Right lobe of liver (tissue), 6 donors: ENCODE measurements around the gene SETX. TPM values are rescaled to one million over a fixed set of nuclear protein-coding genes. Genes with fewer than 3 reads are reported as not detected.
A peak's percentile ranks its signal among the peaks of the same experiment; 100 is the strongest.

Experiments
- ATAC-seq, 4 donors: fragments of 200-7000 bp; cut with Tn5 transposase; one replicate each; pipeline ENCODE4 v1.9.1; 2020; ENCODE audit warnings: mild to moderate bottlenecking in 4 of 4, moderate library complexity in 4 of 4
- DNase-seq, 3 donors: peaks; one replicate each; pipeline ENCODE4 v3.0.0-alpha.2; 2020
- H3K27ac ChIP-seq, 3 donors: fragments of 200-600 bp; one replicate each; pipeline ENCODE4 v1.8.0; 2022
- H3K27me3 ChIP-seq, 2 donors: fragments of 200-600 bp; one replicate each; pipeline ENCODE4 v1.8.0; 2022
- H3K36me3 ChIP-seq, 4 donors: fragments of 200-600 bp; sonication (generic) in 1 of 4; one replicate each; pipeline versions ENCODE4 v1.5.1 to v1.8.0; 2017 to 2022; ENCODE audit warnings: control low read depth in 1 of 4
- H3K4me1 ChIP-seq, 4 donors: fragments of 200-600 bp; sonication (generic) in 1 of 4; one replicate each; pipeline versions ENCODE4 v1.5.1 to v1.8.0; 2017 to 2022; ENCODE audit warnings: control low read depth in 1 of 4
- H3K4me3 ChIP-seq, 3 donors: fragments of 200-600 bp; one replicate each; pipeline ENCODE4 v1.8.0; 2022
- H3K9me3 ChIP-seq, 4 donors: fragments of 200-600 bp; sonication (generic) in 1 of 4; one replicate each; pipeline versions ENCODE4 v1.5.1 to v1.8.0; 2017 to 2022; ENCODE audit warnings: control low read depth in 1 of 4
- POLR2A ChIP-seq: fragments of 450-650 bp; IDR thresholded peaks from one replicate; pipeline ENCODE4 v1.6.1; 2017; ENCODE audit warnings: antibody characterized with exemption, mild to moderate bottlenecking
- WGBS: methylation state at CpG from one replicate; pipeline ENCODE4 v1.1.6; 2018; ENCODE audit warnings: low coverage, low lambda C conversion rate; ENCODE audit not compliant: insufficient coverage; ENCODE audit errors: missing lambda C conversion rate; 5-methylcytosine and 5-hydroxymethylcytosine counted together
- intact Hi-C, 2 donors: fragments of 100-400 bp; cut with DNase I; formaldehyde crosslinking; loops; one replicate each; pipeline versions ENCODE4 v1.11.2 to v1.14.1; 2022
- long read RNA-seq: library from polyadenylated mRNA; unstranded; transcript quantifications from one replicate; pipeline ENCODE4 v2.0.0, GENCODE V29; 2019
- total RNA-seq, 6 experiments: library from RNA; depleted of rRNA in 2 of 6; stranded (reverse); fragments of >200 nt in 2 of 6; fragmentation: NEBNext Ultra II Directional in 3 of 6; extraction: Animal tissue kit (Norgen Biotek cat#: 25700) in 3 of 6; gene quantifications; one replicate each; pipeline versions ENCODE4 v1.1.0 to v1.2.4, GENCODE V29; 2016 to 2023
- TF ChIP-seq, protein P1 (sequence below), 4 donors: fragments of 200-600 bp in 3 of 4; fragments of 450-650 bp in 1 of 4; IDR thresholded peaks; one replicate each; pipeline versions ENCODE4 v1.5.1 to v1.8.0; 2016 to 2022; ENCODE audit warnings: antibody characterized with exemption in 4 of 4, mild to moderate bottlenecking in 2 of 4
- donor health status: DM: no; HTN: yes; CAD: no.
- donor health status: DM: no; HTN: no; CAD: no.
- donor health status: DM: no; HTN: no; CAD: no.
- donor health status: DM: no; HTN: yes; CAD: no.
- donor health status: DM: no; HTN: yes; CAD: no.

Gene SETX, protein sequence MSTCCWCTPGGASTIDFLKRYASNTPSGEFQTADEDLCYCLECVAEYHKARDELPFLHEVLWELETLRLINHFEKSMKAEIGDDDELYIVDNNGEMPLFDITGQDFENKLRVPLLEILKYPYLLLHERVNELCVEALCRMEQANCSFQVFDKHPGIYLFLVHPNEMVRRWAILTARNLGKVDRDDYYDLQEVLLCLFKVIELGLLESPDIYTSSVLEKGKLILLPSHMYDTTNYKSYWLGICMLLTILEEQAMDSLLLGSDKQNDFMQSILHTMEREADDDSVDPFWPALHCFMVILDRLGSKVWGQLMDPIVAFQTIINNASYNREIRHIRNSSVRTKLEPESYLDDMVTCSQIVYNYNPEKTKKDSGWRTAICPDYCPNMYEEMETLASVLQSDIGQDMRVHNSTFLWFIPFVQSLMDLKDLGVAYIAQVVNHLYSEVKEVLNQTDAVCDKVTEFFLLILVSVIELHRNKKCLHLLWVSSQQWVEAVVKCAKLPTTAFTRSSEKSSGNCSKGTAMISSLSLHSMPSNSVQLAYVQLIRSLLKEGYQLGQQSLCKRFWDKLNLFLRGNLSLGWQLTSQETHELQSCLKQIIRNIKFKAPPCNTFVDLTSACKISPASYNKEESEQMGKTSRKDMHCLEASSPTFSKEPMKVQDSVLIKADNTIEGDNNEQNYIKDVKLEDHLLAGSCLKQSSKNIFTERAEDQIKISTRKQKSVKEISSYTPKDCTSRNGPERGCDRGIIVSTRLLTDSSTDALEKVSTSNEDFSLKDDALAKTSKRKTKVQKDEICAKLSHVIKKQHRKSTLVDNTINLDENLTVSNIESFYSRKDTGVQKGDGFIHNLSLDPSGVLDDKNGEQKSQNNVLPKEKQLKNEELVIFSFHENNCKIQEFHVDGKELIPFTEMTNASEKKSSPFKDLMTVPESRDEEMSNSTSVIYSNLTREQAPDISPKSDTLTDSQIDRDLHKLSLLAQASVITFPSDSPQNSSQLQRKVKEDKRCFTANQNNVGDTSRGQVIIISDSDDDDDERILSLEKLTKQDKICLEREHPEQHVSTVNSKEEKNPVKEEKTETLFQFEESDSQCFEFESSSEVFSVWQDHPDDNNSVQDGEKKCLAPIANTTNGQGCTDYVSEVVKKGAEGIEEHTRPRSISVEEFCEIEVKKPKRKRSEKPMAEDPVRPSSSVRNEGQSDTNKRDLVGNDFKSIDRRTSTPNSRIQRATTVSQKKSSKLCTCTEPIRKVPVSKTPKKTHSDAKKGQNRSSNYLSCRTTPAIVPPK (N-terminal part only)
- 10 to 100 TPM; 17.4 to 28.8 (median 25.0) TPM for total RNA-seq
- long read RNA-seq, partial matches to known transcripts = 2 of 2 reads
- long read RNA-seq, other reads (novel, unspliced or antisense) = 0 of 2 reads

DNA sequence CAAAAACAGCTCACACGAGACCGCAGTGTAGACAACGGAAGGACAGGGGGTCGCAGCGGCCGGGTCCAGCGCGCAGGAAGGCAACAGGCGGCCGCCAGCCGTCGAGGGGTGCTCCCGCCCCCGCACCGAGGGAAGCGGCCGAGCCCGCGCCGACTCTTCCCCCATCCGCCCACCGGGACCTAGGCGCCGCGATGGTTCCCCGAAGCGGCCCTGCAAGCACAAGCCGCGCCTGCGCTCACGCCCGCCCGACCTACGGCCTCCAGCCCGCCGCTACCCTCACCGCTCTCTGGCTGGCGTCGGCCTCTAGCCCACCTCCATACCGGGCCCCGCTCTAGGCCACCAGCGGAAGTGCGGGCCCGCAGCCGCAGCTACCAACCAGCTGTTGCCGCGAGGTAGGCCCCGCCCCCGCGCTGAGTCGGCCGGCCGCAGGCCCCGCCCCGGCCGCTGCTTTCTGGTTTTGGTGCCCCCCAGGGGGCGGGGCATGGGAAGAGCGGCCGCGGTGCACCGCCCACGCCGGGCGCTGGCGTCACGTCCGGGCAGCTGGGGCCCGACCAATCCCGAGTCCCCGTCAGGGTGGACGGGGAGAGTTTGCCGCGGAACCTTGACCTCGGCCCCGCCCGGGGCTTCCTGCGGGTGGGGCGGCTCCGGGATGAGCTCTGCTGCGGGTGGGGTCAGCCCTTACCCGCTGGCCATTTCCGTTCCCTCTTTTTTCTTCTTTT lies at the start of gene SETX:
SETX (minus strand) TSS at position 350 of the 719 bp plus-strand sequence. CDS start 5,558 bp downstream, outside the sequence.
- peak; percentile 98 to 99 (median 98) for DNase-seq
- WGBS = 0% methylated on average over 37 of the region's 82 CpGs
- peak within 1 kb of the TSS; percentile 71 to 94 (median 81) for H3K27ac ChIP-seq

DNA sequence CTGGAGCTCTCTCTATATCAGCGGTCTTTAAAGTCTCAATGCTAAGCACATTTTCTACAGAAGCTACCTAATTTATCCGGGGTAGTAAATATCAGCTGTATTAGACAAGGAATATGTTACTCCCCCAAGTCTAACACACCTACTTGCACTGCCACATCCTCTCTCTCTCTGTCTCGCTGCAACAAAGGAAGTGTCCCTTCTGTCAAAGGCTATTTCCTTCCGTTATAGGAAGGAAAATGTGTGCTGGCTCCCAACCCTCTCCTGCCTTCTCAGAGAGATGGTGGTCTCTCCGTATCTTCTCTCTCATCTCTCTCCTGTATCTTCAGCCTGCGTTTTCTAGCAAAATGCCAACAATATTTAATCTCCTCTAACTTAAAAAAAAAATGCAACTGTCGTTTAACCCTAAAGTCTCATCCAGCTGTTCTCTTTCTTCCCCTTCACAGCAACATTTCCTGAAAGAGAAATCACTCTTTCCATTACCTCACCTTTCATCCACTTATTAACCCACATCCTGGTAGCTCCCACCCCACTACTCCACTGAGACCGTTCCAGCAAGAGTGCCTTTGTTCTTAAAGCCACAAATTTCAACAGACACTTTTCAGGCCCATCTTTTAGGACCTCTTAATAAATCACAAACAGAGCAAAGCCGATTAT lies 49.6 kb upstream of the SETX start:
- no peak for ATAC-seq
- WGBS = 61% methylated on average over 9 of the region's 9 CpGs
- H3K27me3 ChIP-seq = no peaks in the 10 kb centered on the region
- no peaks in the 10 kb centered on the region for H3K9me3 ChIP-seq
- H3K27ac ChIP-seq = no peak overlapping the region
- no peak for DNase-seq
- intact Hi-C loops = no loop called here
- peaks cover 0 to 5% (median 0%) of the 10 kb centered on the region in 4 donors for H3K4me1 ChIP-seq
- peaks cover 2 to 13% (median 6%) of the 10 kb centered on the region in 4 donors for H3K36me3 ChIP-seq
- no peak overlapping the region for H3K4me3 ChIP-seq
- TF ChIP-seq POLR2A = no peak
- TF ChIP-seq, protein P1, sequence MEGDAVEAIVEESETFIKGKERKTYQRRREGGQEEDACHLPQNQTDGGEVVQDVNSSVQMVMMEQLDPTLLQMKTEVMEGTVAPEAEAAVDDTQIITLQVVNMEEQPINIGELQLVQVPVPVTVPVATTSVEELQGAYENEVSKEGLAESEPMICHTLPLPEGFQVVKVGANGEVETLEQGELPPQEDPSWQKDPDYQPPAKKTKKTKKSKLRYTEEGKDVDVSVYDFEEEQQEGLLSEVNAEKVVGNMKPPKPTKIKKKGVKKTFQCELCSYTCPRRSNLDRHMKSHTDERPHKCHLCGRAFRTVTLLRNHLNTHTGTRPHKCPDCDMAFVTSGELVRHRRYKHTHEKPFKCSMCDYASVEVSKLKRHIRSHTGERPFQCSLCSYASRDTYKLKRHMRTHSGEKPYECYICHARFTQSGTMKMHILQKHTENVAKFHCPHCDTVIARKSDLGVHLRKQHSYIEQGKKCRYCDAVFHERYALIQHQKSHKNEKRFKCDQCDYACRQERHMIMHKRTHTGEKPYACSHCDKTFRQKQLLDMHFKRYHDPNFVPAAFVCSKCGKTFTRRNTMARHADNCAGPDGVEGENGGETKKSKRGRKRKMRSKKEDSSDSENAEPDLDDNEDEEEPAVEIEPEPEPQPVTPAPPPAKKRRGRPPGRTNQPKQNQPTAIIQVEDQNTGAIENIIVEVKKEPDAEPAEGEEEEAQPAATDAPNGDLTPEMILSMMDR (IDR thresholded peaks at IDR 0.05) = no peak

More for the DNA sequence above, at the start of gene SETX:
- ATAC-seq = peak; percentile 95 to 98 (median 98)
- intact Hi-C loops = no loop called here
- H3K9me3 ChIP-seq = no peaks in the 10 kb centered on the region
- H3K36me3 ChIP-seq = peaks cover 0 to 30% (median 7%) of the 10 kb centered on the region in 4 donors
- H3K4me1 ChIP-seq = peaks cover 0 to 37% (median 11%) of the 10 kb centered on the region in 4 donors
- TF ChIP-seq, protein P1 (IDR thresholded peaks at IDR 0.05) = no peak
- peak; percentile 99 for TF ChIP-seq POLR2A
- no peaks in the 10 kb centered on the region for H3K27me3 ChIP-seq
- peak within 1 kb of the TSS; percentile 85 to 98 (median 97) for H3K4me3 ChIP-seq

DNA sequence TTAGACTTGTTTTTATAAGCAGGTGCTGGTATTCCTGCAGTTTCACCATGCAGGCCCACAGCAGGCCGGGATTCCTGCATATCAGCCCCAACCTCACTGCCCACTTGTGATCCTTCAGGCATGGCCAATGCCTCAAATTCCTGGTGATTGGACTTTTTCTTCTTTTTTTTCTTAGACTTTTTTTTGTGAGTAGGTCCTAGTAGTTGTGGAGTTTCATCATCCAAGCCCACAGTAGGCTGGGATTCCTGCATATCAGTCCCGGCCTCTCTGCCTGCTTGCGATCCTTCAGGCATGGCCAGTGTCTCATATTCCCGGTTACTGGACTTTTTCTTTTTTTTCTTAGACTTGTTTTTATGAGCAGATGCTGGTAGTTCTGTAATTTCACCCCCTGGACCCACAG lies 47.0 kb upstream of the SETX start:
- H3K9me3 ChIP-seq = no peaks in the 10 kb centered on the region
- no peak overlapping the region for H3K27ac ChIP-seq
- H3K36me3 ChIP-seq = peaks cover 5 to 27% (median 15%) of the 10 kb centered on the region in 4 donors
- intact Hi-C loops = no loop called here
- H3K27me3 ChIP-seq = no peaks in the 10 kb centered on the region
- ATAC-seq = no peak
- 96% methylated on average over 4 of the region's 4 CpGs for whole genome bisulfite sequencing
- H3K4me3 ChIP-seq = no peak overlapping the region
- DNase-seq = no peak
- TF ChIP-seq POLR2A = no peak
- TF ChIP-seq, protein P1 (IDR thresholded peaks at IDR 0.05) = no peak
- H3K4me1 ChIP-seq = peaks cover 0 to 5% (median 0%) of the 10 kb centered on the region in 4 donors
